GM12801 (cell line): ENCODE measurements around the gene DDX52.

Experiments used
- CTCF ChIP-seq: IDR thresholded peaks from one replicate; pipeline ENCODE4 v1.5.1; 2011; ENCODE audit warnings: control low read depth; ENCODE audit not compliant: insufficient read length; ENCODE audit errors: extremely low read depth

Gene DDX52

GRCh38 chr17:37610971-37611370, 32.3 kb downstream of the DDX52 start:
- no peak for TF ChIP-seq CTCF

- TF ChIP-seq CTCF, result no peak
Observed at GRCh38 chr17:37609170-37610040, 33.8 kb downstream of the DDX52 start, which contains the start of gene SYNRG. TSS of gene SYNRG (minus strand) at chr17:37609418. CDS start at chr17:37609355, 63 bp downstream.

GRCh38 chr17:37608351-37609169, 34.7 kb downstream of the DDX52 start:
- no peak for TF ChIP-seq CTCF

GRCh38 chr17:37607637-37608331, 35.5 kb downstream of the DDX52 start:
- no peak for TF ChIP-seq CTCF

- no peak for TF ChIP-seq CTCF
Observed at GRCh38 chr17:37605813-37606505, 37.3 kb downstream of the DDX52 start.

- TF ChIP-seq CTCF, result no peak
Observed at GRCh38 chr17:37605081-37605480, 38.2 kb downstream of the DDX52 start.

- TF ChIP-seq CTCF, result no peak
Observed at GRCh38 chr17:37604556-37604955, 38.7 kb downstream of the DDX52 start.
